HG03097 (cell line): ENCODE measurements around the gene ST8SIA6.
"Not testable (repeated sequence)": the region's sequence is repeated elsewhere in the genome, so short reads cannot be mapped to it uniquely, and the experiment has no call there.

Source experiments
- ATAC-seq: cut with Tn5 transposase; IDR thresholded peaks from one replicate; pipeline ENCODE4 v1.9.1; 2021; ENCODE audit not compliant: unreplicated experiment, low FRiP score

Gene ST8SIA6

GRCh38 chr10:17352583-17352982 is 101.8 kb downstream of the ST8SIA6 start:
- ATAC-seq = no peak

DNA sequence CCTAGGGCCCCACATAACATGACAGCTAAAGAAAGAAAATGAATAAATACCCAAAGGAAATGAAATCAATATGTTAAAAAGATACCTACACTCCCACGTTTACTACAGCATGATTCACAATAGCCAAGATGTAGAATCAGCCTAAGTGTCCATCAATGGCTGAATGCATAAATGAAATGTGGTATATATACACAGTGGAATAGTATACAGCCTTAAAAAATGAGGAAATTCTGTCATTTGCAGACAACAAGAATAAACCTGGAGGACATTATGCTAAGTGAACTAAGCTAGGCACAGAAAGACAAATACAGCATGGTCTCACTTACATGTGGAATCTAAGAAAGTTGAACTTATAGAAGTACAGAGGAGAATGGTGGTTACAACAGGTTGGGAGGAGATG is 102.9 kb downstream of the ST8SIA6 start:
- ATAC-seq = no peak

- no peak for ATAC-seq
These were observed 104.7 kb downstream of the ST8SIA6 start for GRCh38 chr10:17349717-17350116.

- no peak for ATAC-seq
These were observed 105.7 kb downstream of the ST8SIA6 start for GRCh38 chr10:17348501-17349349.

DNA sequence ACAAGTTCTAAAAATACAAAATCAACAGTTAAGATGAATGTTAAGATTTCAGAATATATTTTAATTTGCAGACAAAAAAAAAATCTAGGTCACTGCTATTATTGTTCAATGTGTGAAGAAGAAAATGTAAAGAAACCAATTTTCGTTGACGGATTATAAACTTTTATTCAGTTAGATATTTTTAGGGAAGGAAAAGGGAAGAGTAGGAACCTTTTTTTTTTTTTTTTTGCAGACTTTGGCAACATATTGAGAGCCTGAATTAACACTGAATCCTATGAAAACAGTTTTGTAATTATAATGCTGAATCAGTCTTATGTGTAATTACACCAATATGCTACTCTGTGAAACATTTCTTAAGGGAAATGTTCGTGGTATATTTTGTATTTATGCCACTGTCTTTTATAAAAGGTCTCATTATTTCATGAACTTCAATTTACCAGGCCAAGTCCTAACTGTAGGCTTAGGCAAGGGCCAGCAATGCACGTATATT is 106.3 kb downstream of the ST8SIA6 start:
- ATAC-seq = no peak

- ATAC-seq = no peak
These were observed 110.2 kb downstream of the ST8SIA6 start for GRCh38 chr10:17344206-17344605.

DNA sequence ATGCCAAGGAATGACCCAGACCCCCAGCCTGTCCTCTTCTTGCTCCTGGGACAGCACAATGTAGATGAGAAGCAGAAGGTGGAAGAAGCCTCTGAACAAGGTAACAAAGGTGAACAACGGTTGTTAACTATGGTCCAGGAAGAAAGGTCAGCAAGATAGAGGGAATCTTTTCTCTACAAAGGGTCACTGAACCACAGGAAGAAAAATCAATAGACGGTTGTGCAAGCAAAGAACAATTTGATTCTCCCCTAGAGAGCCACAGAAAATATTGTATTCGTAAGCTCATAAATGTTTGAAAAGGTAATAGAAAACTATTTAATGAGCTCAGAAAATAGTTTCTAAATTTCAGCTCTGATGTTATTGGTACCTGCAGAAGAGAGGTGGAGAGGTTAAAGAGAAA is 111.3 kb downstream of the ST8SIA6 start:
- ATAC-seq = no peak

DNA sequence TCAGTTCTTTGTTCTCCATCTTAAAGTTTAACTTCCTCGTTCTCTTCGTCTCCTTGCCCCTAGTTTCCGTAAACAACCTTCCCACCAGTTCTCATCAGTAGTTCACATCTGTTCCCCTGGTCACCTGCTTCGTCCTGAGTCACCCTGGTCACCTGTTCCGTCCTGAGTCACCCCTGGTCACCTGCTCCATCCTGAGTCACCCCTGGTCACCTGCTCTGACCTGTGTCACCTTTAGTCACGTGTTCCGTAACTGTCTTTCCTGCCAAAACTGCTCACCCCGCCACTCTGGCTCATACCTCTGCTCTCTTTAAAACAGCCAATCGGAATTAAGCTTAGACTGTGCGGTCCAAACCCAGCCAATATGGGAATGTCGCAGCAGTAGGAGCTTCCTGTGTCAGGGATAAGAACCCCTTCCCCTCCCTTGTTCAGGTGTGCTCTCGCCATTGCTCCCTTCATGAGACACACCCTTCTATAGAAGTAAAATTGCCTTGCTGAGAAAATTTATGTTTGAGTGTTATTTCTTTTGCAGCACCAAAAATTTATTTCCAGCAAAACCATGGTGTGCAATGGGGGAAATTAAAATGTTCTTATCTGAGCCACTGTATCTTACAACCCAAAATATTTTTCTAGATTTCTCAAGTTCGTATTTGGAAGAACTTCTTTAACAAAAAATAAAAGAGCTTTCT is 114.1 kb downstream of the ST8SIA6 start:
- ATAC-seq = no peak

GRCh38 chr10:17335065-17335464 is 119.3 kb downstream of the ST8SIA6 start:
- ATAC-seq = no peak

- ATAC-seq = no peak
These were observed 123.9 kb downstream of the ST8SIA6 start for GRCh38 chr10:17330501-17330900.

GRCh38 chr10:17326377-17326776 is 128.0 kb downstream of the ST8SIA6 start:
- ATAC-seq = no peak

- not testable (repeated sequence) for ATAC-seq
These were observed 132.4 kb downstream of the ST8SIA6 start for GRCh38 chr10:17321957-17322356.

GRCh38 chr10:17316488-17317170 is 137.8 kb downstream of the ST8SIA6 start:
- ATAC-seq = peak; percentile 82

DNA sequence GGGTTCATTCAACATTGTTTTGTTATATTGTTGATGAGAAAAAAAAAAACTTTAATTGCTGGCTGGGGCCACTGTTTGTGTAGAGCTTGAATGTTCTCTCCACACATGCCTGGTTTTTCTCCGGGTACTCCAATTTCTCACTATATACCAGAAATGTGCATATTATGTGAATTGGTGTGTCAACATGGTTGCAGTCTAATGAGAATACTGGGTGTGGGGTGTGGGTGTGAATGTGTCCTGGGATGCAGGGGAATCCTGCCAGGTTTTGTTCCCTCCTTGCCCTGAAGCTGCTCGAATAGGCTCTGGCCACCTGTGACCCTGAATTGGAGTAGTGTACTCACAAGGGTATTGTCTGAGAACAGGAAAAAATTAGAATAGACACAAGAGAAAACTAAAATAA is 145.0 kb downstream of the ST8SIA6 start:
- no peak for ATAC-seq

DNA sequence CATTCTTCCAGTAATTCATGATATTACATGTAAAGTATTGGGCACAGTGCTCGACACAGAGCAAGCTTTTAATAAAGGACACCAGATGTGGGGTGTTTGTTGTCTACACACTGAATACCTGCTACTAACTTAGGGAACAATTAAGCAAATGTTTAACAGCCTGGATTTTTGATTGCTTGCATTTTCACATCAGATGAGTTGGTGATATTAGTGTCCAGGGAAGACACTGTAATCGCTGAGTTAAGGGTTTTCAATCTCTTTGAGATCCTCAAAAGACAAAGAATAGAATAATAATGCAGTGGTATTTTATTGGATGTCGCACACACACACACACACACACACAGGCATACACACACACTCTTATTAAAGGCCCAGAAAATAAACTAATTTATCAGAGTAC is 147.3 kb downstream of the ST8SIA6 start:
- ATAC-seq = no peak

GRCh38 chr10:17292375-17292774 is 162.0 kb downstream of the ST8SIA6 start:
- ATAC-seq = no peak

GRCh38 chr10:17290226-17290625 is 164.2 kb downstream of the ST8SIA6 start:
- ATAC-seq = no peak

- ATAC-seq = no peak
These were observed 164.6 kb downstream of the ST8SIA6 start for GRCh38 chr10:17289763-17290162.

GRCh38 chr10:17286562-17287550 is 167.5 kb downstream of the ST8SIA6 start:
- ATAC-seq = no peak

DNA sequence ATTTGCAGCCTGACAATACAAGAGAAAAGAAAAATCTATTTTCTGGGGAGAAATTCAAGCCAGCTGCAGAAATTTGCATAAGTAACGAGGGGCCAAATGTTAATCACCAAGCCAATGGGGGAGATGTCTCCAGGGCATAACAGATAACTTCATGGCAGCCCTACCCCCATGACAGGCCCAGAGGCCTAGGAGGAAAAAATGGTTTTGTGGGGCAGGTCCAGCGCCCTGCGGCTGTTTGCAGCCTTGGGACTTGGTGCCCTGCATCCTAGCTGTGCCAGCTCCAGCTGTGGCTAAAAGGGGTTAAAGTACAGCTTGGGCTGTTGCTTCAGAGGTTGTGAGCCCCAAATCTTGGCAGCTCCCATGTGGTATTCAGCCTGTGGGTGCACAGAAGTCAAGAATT is 172.1 kb downstream of the ST8SIA6 start:
- no peak for ATAC-seq
